ENCODE results near the gene DDR2. TPM values are rescaled to one million over a fixed set of nuclear protein-coding genes. Genes with fewer than 3 reads are reported as not detected.
A peak's percentile ranks its signal among the peaks of the same experiment; 100 is the strongest.
"Not testable (repeated sequence)": the region's sequence is repeated elsewhere in the genome, so short reads cannot be mapped to it uniquely, and the experiment has no call there.

The DDR2 gene
- total RNA-seq, 1 experiment from 2014 or later: 0.52 TPM

DNA sequence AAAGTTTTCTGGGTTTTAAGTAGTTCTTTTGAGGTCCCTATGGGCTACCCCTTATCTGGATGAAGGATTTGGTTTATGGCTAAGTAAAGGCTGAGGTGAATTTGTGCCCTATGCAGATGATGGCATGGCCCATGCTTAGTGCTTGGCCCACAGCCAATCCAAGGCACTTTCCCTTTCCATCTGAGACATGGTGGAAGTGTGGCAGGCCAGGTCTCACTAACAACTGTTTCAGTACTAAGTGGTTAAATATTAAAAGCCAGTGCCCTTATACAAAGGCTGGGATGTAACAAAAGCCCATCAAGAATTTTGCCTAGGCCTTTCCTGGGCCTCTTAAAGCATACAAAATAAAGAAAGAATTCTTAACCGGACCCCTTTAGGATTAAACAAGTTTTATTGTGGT lies 156.5 kb downstream of the DDR2 start:
- H4K20me1 ChIP-seq (ENCODE audit: control insufficient read depth, insufficient read depth, insufficient read length); H3K79me2 ChIP-seq (ENCODE audit: insufficient read depth, low read length); H3K23me2 ChIP-seq (ENCODE audit: insufficient read length, low read depth, low read length, poor library complexity, severe bottlenecking); H3K27ac ChIP-seq (ENCODE audit: insufficient read length, low read depth, low read length); H2BK15ac ChIP-seq (ENCODE audit: low read depth, low read length); H3K18ac ChIP-seq (ENCODE audit: insufficient read length, low read depth, low read length); H3K23ac ChIP-seq (ENCODE audit: insufficient read length, low read depth, low read length); H3K4me1 ChIP-seq (ENCODE audit: insufficient read depth, low read length); H3K14ac ChIP-seq (ENCODE audit: insufficient read depth, low read length); H3K9ac ChIP-seq (ENCODE audit: extremely low read depth, insufficient read length, low read length); H3K56ac ChIP-seq (ENCODE audit: insufficient read length, low read depth, low read length); H3K9me3 ChIP-seq (ENCODE audit: control insufficient read depth, low read depth, low read length); H3K27me3 ChIP-seq (ENCODE audit: insufficient read depth, low read length); H4K5ac ChIP-seq (ENCODE audit: insufficient read length, low read depth, low read length); H3K79me1 ChIP-seq (ENCODE audit: insufficient read depth, low read depth, low read length, poor library complexity, severe bottlenecking); H2AK5ac ChIP-seq (ENCODE audit: insufficient read length, low read length); H2BK20ac ChIP-seq (ENCODE audit: low read depth, low read length, poor library complexity, severe bottlenecking); H4K8ac ChIP-seq (replicated peaks; ENCODE audit: insufficient read length, low read depth, low read length); H3K9me3 Mint-ChIP-seq; H2BK5ac ChIP-seq (ENCODE audit: insufficient read length, low read length); H3K4me3 Mint-ChIP-seq; H2AFZ ChIP-seq (ENCODE audit: low read length); H3K27me3 Mint-ChIP-seq (ENCODE audit: low read depth); H3K4me2 ChIP-seq (ENCODE audit: insufficient read depth, insufficient read length, low read length); H3K36me3 Mint-ChIP-seq (ENCODE audit: insufficient read depth in 1 of 3, low read depth in 3 of 3); H2BK120ac ChIP-seq (ENCODE audit: low read depth, low read length, poor library complexity, severe bottlenecking); H3K4ac ChIP-seq (ENCODE audit: low read depth, low read length); DNase-seq; H3T11ph ChIP-seq (ENCODE audit: low read length); H2BK12ac ChIP-seq (ENCODE audit: insufficient read length, low read depth, low read length); H3K27ac Mint-ChIP-seq; H4K91ac ChIP-seq (ENCODE audit: insufficient read length, low read depth, low read length): not testable (repeated sequence)
- H3K4me1 Mint-ChIP-seq: peaks cover 13 to 14% of the 10 kb centered on the region in 2 experiments
- WGBS (ENCODE audit: extremely low coverage, insufficient read length, low lambda C conversion rate): no CpG with 5 or more reads among the region's 1 CpG

DNA sequence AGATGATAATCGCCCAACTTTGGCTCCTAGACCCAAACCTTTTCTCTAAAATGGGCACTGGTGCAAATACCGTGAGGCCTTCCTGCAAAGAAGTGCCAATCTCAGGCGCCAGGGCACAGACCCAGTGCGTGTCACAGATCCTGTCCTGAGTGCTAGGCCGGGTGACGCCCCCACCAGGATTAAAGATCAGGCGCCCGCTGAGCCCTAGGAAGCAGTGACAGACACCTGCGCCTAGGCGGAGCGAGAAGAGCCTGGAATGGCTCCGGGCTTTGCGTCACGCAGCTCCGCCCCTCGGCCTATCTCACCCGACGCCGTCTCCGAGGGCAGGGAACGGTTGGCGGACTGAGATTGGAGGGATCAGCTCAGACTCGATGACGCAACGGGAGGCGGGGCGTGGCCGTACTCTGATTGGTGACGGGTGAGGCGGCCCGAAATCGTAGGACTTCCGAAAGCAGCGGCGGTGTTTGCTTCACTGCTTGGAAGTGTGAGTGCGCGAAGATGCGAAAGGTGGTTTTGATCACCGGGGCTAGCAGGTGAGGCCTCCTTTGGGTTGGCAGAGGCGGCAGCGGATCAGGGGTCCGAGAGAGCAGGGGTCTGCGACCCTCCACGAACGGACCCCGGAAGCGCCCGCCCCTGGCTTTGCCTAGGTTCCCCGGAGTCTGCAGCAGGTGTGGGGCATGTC lies 158.2 kb downstream of the DDR2 start, which contains the start of gene HSD17B7:
Gene HSD17B7 (plus strand): TSS at position 400 of the 682 bp plus-strand sequence. CDS start 99 bp downstream, at position 499.
- not testable (repeated sequence) for H3K4me1 ChIP-seq (ENCODE audit: insufficient read depth, low read length); H2BK20ac ChIP-seq (ENCODE audit: low read depth, low read length, poor library complexity, severe bottlenecking); H2BK5ac ChIP-seq (ENCODE audit: insufficient read length, low read length); H3K27me3 ChIP-seq (ENCODE audit: insufficient read depth, low read length); H3K79me2 ChIP-seq (ENCODE audit: insufficient read depth, low read length); H3T11ph ChIP-seq (ENCODE audit: low read length); H2AK5ac ChIP-seq (ENCODE audit: insufficient read length, low read length); H3K36me3 Mint-ChIP-seq (ENCODE audit: insufficient read depth in 1 of 3, low read depth in 3 of 3); H2BK12ac ChIP-seq (ENCODE audit: insufficient read length, low read depth, low read length); H4K91ac ChIP-seq (ENCODE audit: insufficient read length, low read depth, low read length); H3K27me3 Mint-ChIP-seq (ENCODE audit: low read depth); H2AFZ ChIP-seq (ENCODE audit: low read length); H4K8ac ChIP-seq (replicated peaks; ENCODE audit: insufficient read length, low read depth, low read length); H3K9me3 ChIP-seq (ENCODE audit: control insufficient read depth, low read depth, low read length); H2BK15ac ChIP-seq (ENCODE audit: low read depth, low read length); H3K18ac ChIP-seq (ENCODE audit: insufficient read length, low read depth, low read length); H3K56ac ChIP-seq (ENCODE audit: insufficient read length, low read depth, low read length); H3K4ac ChIP-seq (ENCODE audit: low read depth, low read length); H3K4me1 Mint-ChIP-seq; H3K23me2 ChIP-seq (ENCODE audit: insufficient read length, low read depth, low read length, poor library complexity, severe bottlenecking); H3K27ac ChIP-seq (ENCODE audit: insufficient read length, low read depth, low read length); H4K20me1 ChIP-seq (ENCODE audit: control insufficient read depth, insufficient read depth, insufficient read length); H3K79me1 ChIP-seq (ENCODE audit: insufficient read depth, low read depth, low read length, poor library complexity, severe bottlenecking); H2BK120ac ChIP-seq (ENCODE audit: low read depth, low read length, poor library complexity, severe bottlenecking); H4K5ac ChIP-seq (ENCODE audit: insufficient read length, low read depth, low read length); H3K9me3 Mint-ChIP-seq; H3K23ac ChIP-seq (ENCODE audit: insufficient read length, low read depth, low read length); H3K14ac ChIP-seq (ENCODE audit: insufficient read depth, low read length)
- H3K4me2 ChIP-seq (ENCODE audit: insufficient read depth, insufficient read length, low read length): peak within 1 kb of the TSS; percentile 51
- no CpG with 5 or more reads among the region's 49 CpGs for WGBS (ENCODE audit: extremely low coverage, insufficient read length, low lambda C conversion rate)
- Mint-ChIP-seq H3K4me3 (peak within 1 kb of the TSS; percentile 88 to 90), H3K27ac (peak within 1 kb of the TSS; percentile 95 to 99 (median 98))
- peak within 1 kb of the TSS; percentile 78 for H3K9ac ChIP-seq (ENCODE audit: extremely low read depth, insufficient read length, low read length)
- DNase-seq: peak; percentile 96
